HG02759 (cell line): ENCODE results near the gene NUDT4.
"Not testable (repeated sequence)": the region's sequence is repeated elsewhere in the genome, so short reads cannot be mapped to it uniquely, and the experiment has no call there.

Experiments used
- ATAC-seq: cut with Tn5 transposase; IDR thresholded peaks from one replicate; pipeline ENCODE4 v1.9.1; 2021; ENCODE audit warnings: mild to moderate bottlenecking, moderate library complexity; ENCODE audit not compliant: unreplicated experiment

NUDT4 gene

DNA sequence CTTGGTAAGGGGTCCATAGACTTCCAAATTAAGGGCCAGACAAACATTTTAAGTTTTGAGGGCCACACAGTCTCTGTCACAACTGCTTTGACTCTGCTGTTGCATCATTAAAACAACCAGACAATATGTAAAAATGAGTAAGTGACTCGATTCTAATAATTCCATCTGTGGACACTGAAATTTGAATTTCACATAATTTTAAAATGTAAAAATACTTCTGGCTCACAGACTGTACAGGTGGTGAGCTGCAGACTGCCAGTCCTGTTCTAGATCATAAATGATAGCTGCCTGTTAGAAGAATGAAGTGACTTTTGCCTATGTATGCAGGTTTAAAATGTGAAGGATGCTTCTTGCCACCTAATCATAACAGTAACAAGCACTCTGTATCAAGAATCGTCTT, 15.7 kb downstream of the NUDT4 start:
- no peak for ATAC-seq

DNA sequence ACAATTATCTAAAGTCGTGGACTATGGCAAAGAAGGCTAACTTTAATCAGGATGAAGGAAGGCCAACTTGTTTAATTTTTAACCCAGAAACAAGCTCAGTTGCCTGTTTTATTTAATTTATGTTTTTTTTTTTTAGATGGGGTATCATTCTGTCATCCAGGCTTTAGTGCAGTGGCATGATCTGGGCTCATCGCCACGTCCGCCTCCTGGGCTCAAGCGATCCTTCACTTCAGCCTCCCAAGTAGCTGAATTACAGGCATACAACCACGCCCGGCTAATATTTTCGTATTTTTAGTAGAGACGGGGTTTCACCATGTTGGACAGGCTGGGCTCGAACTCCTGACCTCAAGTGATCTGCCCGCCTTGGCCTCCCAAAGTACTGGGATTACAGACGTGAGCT, 19.7 kb downstream of the NUDT4 start:
- no peak for ATAC-seq

DNA sequence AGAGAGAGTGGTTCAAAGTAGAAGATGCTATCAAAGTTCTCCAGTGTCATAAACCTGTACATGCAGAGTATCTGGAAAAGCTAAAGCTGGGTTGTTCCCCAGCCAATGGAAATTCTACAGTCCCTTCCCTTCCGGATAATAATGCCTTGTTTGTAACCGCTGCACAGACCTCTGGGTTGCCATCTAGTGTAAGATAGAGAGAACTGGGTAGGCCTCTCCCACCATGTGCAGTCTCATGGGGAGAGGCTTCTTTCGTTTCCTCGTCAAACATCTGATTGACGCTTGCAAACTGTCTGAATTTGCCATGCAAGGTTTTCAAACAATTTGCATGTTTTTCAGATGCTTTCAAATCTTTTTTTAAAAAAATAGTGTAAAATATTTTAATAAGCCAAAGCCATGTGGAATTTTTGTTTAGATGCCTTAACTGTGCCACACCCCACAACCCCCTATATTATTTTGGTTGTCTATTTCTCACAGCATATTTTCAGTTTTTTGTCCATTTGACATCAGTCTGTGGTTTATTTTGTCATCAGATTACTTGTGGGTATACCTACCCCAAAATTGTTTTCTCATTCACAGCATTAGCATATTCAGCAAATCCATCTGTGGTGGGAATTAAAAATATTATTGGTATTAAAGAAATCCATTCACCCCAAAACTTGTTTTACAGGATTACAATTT, 21.6 kb downstream of the NUDT4 start:
- peak; percentile 91 for ATAC-seq

DNA sequence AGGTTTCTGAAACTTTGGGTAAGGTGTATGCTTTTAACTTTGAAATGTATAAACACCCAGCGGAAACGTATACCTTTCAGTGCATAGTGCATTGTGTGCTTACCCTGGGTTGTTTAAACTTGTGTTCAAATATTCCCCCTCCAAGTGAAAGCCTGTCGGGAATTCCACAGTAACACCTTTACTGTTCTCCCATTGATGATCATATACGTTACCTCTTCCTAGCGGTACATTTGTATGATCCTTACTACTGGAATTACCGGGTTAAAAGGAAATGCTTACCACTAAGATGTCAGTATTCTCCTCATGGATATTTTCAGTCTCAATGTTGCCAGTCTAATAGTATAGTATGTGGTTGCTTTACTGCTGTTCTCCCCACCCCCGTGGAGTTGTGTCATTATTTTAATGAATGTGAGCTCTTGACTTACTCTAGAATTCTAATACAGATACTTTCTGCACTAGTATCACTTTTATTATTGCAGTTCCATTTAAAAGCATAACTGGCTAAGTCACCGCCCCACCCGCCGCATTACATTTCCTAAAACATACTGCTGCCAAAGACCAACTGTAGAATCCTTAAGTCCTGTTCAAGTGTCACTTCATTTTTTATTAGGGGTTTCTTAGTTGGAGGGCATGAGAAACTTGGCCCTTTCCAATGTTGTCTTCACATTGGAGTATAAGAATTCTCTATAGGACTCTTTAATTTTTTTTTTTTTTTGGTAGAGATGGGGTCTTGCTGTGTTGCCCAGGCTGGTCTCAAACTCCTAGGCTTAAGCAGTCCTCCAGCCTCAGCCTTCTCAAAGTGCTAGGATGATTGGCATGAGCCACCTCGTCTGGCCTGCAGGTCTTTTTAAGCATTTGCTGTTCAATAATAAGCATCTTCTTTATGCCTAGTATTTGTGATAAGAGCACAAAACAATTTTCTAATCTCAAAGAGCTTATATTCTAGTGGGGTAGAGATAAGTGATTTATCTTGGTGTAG, 24.9 kb downstream of the NUDT4 start:
- ATAC-seq = no peak

DNA sequence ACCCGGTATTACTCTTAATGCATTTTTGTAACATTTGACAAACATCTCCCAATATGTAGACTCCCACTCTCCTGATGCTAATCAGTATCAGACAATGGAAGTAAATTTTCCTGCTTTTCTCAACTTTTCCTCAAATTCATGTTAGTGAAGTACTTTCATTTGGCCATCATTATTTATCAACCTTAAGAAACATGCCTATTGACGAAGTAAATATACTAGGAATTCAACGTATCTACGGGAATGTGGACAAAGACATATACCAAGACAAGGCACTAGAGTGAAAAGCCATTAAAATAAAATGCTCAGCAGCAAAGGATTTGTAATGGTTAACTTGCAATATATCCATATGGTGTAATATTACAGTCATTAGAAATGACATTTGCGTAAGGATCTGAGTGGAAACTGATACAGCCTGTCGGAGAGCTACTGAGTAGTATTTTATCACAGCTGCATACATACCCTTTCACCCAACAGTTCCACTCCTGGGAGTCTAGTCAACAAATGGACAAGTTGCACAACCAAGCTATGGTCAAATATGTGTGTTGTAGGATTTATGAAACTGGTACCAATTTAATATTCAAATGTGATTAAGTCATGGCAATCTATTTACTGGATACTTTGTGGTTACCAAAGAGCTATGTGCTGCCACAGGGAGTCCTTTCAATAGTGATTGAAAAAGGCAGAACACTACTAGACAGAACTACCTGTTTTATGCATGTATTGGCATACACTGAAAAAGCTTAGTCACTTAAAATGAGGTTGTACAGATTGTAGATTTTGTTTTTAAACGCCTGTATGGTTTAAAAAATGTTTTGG, 26.5 kb downstream of the NUDT4 start:
- no peak for ATAC-seq

DNA sequence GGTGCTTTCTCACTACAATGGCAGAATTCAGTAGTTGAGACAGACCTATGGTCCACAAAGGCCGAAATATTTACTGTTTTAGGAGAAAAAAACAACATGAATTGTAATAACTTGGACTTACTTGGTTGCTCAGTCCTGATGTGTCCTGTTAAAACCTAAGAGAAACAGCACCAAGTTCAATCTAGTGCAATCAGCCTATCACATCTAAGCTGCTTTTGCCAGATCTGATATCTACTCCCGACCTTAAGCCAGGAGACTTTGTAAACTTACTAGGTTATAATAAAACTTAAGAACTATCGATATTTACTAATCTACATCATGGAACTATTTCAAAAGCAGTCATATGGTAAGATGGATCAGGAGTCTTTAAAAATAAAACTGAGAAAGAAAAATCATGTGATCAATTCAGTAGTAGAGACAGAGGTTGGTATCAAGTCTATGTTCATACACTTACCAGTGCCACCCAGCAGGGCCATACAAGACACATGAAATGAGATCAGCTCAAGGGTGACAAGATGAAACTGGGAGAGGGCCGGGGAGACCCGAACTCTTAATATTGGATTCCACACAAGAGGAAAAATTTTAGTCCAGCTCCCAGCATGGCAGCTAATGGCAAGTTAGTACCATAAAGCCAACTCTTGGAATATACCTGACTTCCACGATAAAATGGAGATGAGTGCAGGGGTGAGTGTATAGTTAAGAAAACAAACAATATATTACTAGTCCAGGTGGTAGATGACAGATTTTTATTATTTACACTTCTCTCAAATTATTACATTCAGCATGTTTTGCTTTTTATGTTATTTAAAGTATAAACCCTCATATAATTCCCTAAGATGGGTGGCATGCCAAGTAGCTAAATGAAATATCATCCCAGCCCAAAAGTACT, 27.5 kb downstream of the NUDT4 start:
- ATAC-seq = no peak

DNA sequence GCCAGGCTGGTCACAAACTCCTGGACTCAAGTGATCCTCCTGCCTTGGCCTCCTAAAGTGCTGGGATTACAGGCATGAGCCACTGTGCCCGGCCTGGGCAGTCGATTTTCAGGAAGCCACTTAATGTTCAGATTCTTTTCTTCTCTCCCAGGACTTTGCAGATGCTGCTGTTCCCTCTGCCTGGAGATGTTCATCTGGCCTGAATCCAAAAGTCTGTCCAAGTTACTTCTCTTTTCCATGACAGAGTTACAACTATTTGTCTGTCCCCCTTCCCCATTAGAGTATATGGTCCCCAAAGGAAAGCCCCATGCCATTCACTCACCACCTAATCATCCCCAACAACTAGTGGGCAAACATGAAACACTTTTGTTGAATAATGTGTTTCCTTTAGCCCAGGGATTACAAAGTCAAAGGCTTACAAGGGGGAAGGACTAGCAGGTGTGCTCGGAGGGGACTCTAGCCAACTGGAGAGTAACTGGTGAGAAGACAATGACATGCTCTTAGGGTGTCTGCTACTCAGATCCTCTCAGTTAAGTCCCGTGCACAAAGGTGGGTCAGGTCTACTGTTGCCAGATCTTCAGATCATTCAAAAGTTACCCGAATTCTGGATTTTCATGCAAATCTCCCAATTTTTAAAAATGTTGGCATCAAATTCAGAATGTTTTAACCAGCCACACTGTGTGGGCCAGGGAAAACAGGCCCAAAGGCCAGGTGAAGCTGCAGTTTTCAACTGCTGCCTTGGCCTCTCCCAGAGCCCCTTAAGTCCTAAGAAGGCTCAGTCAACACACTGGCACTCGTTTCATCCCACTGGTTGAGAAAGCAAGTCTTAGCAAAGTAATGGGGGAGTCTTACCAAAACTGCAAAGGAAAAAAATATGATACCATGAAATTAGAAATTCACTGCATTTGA, 29.6 kb downstream of the NUDT4 start:
- ATAC-seq = no peak

DNA sequence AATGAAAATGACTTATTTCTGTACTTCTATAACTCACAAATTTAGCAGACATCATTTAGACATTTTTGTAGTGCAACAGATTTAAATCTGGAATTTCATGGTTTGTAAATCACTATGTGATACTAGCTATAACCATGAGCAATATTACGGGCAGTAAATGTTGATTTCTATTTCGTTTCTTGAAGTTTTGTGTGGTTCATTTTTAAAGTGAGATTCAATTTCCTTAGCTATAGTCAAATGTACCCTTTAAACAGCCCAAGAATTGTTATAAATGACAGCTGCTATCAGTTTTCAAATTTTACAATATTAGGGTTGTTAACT, 30.2 kb downstream of the NUDT4 start:
- no peak for ATAC-seq

DNA sequence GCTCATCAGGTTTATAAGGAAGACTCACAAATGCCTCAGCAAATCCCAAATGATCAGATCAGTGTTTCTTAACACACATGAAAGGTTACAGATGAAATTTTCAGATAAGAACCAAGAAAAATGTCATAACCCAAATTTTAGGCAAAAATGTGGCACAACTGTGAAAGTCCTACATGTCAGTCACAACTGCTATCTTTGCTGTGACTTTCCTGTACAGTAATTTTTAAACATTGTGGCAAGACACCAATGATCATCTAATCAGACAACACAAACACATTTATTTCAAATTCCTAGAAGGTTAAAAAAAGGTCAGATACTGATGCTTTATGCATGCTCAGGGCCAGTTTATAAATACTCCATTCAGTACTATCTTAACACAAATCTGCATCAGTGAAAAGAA, 31.1 kb downstream of the NUDT4 start:
- no peak for ATAC-seq

DNA sequence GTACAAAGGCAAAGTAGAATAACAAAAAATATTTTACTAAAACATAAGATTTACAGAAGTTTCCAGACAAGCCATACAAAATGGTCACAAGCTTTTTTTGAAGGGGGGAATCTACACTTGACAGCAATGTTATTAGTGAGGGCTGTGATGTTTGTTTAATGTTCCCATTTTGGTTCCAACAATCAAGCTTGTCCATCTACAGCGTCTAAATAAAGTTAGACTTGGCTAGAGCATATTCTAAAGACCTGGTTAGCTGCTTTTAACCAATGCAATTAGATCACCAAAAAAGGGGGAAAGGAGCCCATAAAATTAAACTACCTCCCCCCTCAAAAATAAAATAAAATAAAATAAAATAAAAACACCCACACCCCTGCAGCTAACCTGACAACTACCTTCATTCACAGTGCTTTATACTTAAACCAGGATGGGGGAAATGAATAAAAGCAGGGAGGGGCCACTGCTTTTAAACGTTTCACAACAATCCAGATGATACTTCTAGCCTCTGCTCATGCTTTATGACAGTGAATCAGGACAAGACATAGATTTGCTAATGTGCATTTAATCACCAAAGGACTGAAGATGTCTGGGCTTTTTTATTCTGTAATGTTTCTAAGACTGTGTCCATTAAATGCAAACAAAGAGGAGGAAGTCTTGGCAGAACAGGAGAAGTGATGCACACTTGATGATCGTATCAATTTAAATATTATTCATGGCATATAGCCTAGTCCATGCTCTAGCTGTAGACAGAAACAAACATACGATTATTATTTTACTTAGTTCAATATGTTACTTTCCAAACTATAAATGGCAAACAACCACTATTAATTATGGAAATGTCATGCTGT, 31.8 kb downstream of the NUDT4 start:
- not testable (repeated sequence) for ATAC-seq

DNA sequence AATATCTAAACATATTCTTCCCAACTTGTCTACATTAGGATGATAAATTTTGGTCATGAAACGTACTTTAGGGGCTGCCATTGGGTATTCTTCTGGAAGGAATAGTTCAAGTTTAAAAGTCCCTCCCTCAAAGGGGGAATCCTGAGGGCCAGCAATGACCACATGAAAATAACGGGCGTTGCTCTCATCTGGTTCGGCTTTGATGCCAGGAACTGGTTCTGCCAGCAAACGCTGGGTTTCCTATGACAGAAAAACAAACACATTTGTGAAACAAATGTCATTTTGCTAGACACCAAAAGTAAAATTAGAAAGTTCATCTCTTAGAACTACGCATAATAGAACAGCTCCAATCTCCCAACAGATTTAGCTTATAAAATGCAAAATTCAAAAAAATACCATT, 33.3 kb downstream of the NUDT4 start:
- not testable (repeated sequence) for ATAC-seq

DNA sequence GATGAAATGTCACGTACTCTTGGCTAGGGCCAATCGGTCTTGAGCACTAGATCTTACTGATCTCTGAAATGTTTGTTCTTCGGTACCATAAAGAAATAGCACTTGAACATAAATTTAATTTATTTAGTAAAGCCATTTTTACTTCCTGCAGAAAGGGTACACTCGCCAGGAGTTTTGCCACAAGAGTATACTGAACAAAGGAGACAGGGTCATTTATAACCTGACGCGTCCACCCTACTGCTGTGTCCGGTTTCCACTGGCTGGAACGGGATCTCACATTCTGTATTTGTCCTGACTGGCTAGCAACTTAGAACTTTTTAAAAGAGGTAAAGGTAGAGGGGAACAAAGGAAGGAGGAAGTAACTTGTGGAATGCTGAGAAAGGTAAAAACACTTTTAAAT, 34.7 kb downstream of the NUDT4 start:
- not testable (repeated sequence) for ATAC-seq

DNA sequence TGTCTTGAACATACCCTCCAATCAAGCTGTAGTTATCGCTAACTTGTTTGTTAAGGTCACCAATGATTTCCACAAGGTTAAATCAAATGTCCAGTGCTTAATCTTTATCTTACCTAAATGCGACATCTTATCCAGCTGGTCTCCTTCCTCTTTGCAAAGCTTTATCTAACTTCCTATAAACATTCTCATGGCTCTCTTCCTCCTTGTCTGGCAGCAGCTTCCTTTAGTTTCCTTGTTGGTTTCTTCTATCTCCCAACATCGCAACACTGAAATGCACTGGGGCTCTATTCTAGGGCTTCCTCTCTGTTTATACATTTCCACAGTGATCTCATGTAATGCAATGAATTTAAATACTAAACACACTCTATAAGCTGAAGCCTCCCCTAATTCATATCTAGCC, 35.3 kb downstream of the NUDT4 start:
- ATAC-seq = no peak

DNA sequence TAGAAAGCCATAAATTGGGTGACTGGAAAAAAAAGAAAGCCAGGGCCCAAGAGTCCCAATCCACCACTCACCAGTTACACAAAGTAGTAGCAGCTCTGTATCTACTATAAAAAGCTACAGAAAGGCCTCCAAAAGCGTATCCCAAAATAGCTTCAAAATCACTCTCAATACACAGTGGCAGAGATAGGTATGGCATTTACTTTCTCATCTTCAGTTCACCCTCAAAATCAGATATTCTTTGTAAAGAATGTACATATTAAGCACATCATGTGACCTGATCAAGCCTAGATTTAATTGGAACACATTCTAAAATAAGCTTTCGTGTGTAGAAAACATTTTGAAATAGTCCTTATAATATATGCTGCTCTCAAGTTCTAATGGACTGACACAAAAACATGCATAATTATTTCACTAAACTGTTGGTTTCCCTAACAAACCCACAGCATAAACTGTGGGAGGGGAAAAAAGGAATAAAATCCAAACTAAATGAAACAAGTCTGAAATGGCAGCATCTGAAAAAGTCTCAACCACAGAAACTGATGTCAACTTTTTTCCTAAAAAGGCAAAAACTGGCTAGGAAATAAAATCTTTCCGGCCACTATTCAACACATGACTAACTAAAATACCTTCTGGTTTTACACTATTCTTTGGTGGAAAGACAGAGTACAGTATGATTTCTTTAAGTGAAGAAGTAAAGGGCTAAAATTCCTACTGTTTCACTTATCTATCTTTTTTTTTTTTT, 38.2 kb downstream of the NUDT4 start:
- ATAC-seq = peak; percentile 52

DNA sequence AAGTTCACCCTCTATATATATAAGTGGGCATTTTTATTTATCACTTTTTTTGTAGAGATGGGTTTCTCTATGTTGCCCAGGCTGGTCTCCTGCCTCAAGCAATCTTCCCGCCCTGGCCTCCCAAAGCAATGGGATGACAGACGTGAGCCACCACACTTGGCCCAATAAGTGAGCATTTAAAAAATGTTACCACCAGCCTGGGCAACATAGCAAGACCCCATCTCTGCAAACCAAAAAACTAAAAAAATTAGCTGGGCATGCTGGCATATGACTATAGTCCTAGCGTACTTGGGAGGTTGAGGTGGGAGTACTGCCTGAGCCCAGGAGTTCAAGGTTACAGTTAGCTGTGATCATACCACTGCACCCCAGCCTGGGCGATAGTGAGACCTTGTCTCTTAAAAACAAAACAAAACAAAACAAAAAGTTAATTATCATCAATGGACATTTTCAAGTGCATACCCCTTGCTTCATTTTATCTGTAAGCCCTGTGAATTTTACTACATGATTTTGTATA, 40.3 kb downstream of the NUDT4 start:
- no peak for ATAC-seq

DNA sequence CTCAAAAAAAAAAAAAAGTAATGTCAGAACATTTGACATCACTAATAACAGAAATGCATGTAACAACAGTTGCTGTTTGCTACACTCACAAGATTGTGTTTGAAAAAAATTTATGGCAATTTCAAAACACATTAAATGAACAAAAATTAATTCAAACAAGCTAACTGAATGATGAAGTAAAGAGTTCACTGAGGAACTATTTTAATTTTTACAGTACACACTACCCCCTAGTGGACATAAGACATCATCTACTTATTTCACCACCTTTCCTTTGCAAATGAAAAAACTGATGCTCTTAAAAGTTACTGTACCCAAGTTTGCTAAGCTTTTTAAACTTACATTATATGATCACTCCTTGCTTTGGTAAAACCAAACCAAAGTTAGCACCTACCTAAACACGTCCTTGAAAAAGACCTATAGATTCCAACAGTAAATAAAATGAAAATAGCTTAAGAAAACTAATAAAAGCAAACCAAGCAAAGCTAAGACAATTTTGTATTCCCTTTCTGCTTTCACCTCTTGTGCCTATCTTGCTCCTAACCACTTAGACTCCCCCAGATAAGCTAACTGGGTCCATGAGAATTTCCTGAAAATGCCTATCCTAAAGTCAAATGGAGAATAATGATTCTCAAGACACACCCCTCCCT, 41.8 kb downstream of the NUDT4 start:
- ATAC-seq = no peak

DNA sequence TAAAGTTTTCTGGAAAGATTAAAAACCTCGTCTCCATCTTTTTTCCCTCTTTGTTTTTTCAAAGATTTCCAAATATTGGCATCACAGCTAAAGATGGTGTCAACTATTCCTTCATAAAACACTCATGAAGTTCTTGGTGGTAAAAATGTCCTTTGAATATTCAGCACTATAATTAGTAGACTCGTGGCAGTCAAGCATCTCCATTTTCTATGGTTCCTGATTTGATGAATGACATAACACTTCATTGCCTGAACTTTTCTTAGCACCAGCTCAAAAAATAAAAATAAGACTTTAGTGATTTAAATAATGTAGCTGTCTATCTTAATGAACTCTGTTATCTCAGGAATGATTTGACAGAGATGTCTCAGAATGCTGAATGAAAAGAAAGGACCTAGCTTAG, 44.3 kb downstream of the NUDT4 start:
- no peak for ATAC-seq
